ENCODE results near the gene GNPTG.

The GNPTG gene

DNA sequence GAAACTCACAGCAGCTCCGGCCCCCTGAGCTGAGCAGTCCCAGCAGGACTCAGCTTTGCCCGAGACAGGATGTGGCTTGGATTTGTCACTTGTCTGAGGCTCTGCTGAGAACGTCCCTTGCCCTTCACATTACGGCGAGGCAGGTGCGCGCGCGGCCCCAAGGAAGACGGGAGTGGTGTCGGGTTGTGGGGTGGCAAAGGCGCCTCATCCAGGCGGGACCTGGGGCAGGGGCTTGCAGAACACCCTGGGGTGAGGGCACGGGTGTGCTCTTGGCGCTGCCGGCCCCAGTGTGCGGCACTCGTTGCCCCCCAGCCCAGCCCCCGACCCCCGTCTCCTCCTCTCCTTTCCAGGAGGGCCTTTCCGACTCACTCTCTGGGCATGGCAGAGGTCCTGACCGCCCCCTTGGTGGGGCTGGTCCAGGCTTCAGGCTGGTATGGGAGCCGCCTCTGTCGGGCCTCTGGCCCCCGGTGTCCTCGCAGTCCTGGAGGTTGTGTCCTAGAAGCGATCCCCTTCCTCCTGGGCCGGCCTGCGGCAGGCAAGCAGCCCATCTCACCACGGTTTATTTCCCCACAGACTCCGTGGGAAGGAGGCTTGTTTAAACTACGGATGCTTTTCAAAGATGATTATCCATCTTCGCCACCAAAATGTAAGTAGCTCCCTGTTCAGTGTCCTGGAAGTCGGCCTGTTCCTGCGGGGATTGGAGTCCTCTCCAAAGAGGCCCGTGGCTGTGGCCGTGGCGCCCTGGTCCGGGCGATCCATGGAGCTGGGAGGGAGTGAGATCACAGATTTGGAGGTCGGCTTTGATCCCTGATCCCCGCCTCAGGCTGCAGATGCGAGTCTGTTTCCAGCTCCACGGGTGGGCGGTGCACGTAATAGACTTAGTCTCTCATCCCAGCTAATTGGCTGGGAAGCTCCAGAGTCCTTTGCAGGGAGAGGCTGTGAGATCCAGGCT lies 36.4 kb upstream of the GNPTG start:
- TF ChIP-seq, protein P1, sequence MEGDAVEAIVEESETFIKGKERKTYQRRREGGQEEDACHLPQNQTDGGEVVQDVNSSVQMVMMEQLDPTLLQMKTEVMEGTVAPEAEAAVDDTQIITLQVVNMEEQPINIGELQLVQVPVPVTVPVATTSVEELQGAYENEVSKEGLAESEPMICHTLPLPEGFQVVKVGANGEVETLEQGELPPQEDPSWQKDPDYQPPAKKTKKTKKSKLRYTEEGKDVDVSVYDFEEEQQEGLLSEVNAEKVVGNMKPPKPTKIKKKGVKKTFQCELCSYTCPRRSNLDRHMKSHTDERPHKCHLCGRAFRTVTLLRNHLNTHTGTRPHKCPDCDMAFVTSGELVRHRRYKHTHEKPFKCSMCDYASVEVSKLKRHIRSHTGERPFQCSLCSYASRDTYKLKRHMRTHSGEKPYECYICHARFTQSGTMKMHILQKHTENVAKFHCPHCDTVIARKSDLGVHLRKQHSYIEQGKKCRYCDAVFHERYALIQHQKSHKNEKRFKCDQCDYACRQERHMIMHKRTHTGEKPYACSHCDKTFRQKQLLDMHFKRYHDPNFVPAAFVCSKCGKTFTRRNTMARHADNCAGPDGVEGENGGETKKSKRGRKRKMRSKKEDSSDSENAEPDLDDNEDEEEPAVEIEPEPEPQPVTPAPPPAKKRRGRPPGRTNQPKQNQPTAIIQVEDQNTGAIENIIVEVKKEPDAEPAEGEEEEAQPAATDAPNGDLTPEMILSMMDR (IDR thresholded peaks at IDR 0.05; ENCODE audit: extremely low read depth, missing control alignments) = no peak
- DNase-seq (ENCODE audit: low spot score) = no peak

DNA sequence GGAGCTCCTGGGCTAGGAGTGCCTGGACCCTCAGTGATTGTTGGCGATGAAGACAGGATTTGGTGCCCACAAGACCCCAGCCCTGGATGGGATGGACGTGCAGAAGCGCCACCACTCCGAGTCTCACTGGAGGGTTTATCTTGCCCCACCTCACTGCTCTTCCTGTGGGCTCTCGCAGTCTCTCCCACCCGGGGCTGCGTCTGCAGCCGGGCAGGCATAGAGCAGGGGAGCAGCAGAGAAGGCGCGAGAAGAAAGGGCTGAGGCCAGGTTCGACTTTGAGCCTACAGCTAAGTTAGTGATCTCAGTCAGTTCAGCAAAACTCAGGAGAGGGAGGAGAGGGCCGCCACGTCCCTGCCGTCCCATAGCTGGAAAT lies 35.7 kb upstream of the GNPTG start:
- TF ChIP-seq, protein P1 (IDR thresholded peaks at IDR 0.05; ENCODE audit: extremely low read depth, missing control alignments) = no peak
- no peak for DNase-seq (ENCODE audit: low spot score)

DNA sequence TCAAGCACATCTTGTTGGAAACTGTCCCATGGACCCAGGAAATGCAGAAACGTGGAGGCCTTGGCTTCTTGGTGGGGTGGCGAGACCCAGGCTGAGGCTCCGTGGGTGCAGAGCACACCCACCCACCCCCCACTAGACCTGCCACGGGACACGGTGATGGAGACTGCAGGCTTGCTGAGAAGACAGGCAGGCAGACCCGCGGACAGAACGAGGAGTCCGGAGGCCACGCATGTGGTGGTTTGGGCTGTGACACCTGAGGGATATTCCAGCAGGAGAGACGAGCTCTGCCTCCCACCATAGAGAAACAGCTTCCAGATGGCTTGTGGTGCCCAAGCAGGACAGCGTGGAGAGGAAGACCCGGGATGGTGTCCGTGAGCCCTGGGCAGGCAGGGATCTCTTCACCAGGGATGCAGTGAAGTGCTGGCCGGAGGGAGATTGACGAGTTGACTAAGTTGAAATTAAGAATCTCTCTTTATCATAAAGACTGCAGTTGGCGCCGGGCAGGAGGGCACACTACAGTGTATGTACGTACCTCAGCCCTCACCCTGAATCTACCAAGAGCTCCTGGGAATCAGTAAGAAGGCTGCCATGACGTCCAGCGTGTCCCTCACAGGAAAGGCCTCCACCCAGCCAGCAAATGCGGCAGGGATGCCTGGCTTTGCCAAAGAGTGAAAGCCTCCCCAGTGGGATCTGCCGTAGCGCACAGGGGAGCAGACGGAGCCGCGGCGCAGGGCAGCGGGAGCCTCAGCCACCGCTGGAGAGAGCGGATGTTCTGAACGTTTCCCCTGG lies 34.1 kb upstream of the GNPTG start:
- TF ChIP-seq, protein P1 (IDR thresholded peaks at IDR 0.05; ENCODE audit: extremely low read depth, missing control alignments) = no peak

DNA sequence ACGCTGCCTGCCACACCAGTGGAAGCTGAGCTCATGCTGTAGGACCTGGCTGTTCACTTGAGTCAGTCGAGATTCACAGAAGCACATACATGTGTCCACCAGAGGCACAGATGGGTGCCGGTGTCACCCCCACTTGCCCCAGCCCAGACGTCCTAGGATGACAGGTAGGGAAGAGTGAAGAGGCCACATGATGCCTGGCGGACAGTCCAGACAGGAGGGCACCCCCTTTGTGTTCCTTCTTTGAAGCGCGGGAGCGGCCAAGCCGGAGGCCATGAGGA lies 33.5 kb upstream of the GNPTG start:
- DNase-seq (ENCODE audit: low spot score) = no peak
- TF ChIP-seq, protein P1 (IDR thresholded peaks at IDR 0.05; ENCODE audit: extremely low read depth, missing control alignments) = no peak

More for the DNA sequence above, 34.1 kb upstream of the GNPTG start:
- no peak for DNase-seq (ENCODE audit: low spot score)

DNA sequence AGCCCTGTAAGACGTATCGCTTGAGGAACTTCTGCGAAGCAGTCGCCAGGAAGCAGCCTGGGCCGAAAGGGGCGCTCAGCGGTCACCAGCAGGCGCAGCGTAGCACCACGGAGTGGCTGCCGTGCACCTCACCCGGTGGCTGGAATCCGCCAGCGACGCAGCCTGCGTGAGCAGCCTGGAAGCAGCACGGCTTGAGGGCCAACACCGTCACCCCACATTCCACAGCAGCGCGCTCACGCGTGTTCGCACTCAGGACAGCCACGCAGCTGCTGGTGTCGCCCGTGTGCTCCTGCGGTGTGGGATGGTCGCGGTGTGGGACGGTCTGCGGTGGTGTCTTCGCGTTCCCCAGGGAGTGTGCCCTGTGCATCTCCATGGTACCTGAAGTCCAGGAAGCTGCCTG lies 32.7 kb upstream of the GNPTG start:
- no peak for DNase-seq (ENCODE audit: low spot score)
- TF ChIP-seq, protein P1 (IDR thresholded peaks at IDR 0.05; ENCODE audit: extremely low read depth, missing control alignments) = no peak

DNA sequence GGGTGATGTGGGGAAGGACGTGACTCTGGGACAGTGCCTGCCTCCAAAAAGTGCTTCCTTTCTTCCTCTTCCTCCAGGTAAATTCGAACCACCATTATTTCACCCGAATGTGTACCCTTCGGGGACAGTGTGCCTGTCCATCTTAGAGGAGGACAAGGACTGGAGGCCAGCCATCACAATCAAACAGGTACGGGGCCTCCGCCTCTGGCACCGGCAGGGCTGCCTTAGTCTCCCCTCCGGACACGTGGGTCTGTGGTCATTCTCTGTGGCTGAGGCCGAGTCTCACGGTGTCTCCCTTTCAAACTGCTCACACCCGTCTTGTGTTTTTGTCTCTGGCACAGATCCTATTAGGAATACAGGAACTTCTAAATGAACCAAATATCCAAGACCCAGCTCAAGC lies 31.6 kb upstream of the GNPTG start:
- TF ChIP-seq, protein P1 (IDR thresholded peaks at IDR 0.05; ENCODE audit: extremely low read depth, missing control alignments) = no peak
- no peak for DNase-seq (ENCODE audit: low spot score)

DNA sequence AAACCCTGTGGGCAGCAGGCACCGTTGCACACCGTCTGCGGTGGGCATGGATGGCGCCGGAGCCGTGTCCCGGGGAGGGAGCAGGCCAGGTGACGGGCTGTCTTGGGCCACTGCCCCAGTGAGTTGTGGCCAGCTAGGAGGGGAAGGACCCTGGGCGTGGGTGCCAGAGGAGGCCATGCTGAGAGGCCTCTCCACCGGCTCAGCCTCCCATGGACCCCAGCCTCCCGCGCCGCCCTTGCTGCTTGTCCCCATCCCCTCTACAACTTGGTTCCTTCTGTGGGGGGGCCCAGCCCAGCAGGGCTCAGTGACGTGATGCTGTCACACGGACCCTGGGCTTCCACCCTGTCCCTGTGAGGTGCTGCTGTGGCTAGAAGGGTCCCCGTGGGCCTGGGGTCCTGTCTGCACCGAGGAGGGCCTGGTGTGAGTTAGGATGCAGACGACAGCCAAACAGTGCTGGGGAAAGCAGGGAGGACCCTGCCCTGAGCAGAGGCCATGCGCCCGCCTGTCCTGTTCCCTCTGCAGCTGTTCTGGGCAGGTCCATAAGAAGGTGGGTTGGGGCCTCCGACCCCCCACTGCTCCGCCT lies 31.0 kb upstream of the GNPTG start:
- DNase-seq (ENCODE audit: low spot score) = no peak
- TF ChIP-seq, protein P1 (IDR thresholded peaks at IDR 0.05; ENCODE audit: extremely low read depth, missing control alignments) = no peak
